ENCODE data around the gene LGI4.

DNA sequence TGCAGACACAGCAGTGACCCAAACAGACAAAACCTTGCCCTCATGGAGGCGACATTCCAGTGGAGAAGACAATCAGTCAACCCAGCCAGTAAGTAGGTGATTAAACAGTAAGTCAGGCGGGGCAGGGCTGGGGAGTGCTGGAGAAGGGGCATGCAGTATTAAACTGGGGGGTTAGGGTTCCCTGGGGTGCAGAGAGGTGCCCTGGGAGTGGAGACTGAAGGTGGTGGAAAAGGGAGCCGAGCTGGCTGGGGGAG, 50.4 kb downstream of the LGI4 start:
- TF ChIP-seq, protein P1, sequence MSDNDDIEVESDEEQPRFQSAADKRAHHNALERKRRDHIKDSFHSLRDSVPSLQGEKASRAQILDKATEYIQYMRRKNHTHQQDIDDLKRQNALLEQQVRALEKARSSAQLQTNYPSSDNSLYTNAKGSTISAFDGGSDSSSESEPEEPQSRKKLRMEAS (IDR thresholded peaks at IDR 0.05): no peak
- no peak for TF ChIP-seq MYC (IDR thresholded peaks at IDR 0.05; ENCODE audit: borderline replicate concordance, low read length)
- TF ChIP-seq, protein P2, sequence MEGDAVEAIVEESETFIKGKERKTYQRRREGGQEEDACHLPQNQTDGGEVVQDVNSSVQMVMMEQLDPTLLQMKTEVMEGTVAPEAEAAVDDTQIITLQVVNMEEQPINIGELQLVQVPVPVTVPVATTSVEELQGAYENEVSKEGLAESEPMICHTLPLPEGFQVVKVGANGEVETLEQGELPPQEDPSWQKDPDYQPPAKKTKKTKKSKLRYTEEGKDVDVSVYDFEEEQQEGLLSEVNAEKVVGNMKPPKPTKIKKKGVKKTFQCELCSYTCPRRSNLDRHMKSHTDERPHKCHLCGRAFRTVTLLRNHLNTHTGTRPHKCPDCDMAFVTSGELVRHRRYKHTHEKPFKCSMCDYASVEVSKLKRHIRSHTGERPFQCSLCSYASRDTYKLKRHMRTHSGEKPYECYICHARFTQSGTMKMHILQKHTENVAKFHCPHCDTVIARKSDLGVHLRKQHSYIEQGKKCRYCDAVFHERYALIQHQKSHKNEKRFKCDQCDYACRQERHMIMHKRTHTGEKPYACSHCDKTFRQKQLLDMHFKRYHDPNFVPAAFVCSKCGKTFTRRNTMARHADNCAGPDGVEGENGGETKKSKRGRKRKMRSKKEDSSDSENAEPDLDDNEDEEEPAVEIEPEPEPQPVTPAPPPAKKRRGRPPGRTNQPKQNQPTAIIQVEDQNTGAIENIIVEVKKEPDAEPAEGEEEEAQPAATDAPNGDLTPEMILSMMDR (IDR thresholded peaks at IDR 0.05): no peak

Data from A549 (cell line).